Prostate gland (tissue), 2 donors: ENCODE results near the gene MST1R.

Experiments used
- POLR2A ChIP-seq: fragments of 450-650 bp; IDR thresholded peaks from one replicate; pipeline ENCODE4 v1.6.1; 2016; ENCODE audit warnings: antibody characterized with exemption, mild to moderate bottlenecking
- TF ChIP-seq, protein P1 (sequence below), 4 experiments: fragments of 200-600 bp in 2 of 4; fragments of 450-650 bp in 2 of 4; sonication (generic) in 2 of 4; IDR thresholded peaks; 1 replicate in 3 of 4; 2 replicates in 1 of 4; pipeline ENCODE4 v1.5.1; 2016 to 2019; ENCODE audit warnings: antibody characterized with exemption in 4 of 4, mild to moderate bottlenecking in 2 of 4, moderate library complexity in 2 of 4

GRCh38 chr3:49877716-49878115, 26.0 kb downstream of the MST1R start:
- TF ChIP-seq, protein P1, sequence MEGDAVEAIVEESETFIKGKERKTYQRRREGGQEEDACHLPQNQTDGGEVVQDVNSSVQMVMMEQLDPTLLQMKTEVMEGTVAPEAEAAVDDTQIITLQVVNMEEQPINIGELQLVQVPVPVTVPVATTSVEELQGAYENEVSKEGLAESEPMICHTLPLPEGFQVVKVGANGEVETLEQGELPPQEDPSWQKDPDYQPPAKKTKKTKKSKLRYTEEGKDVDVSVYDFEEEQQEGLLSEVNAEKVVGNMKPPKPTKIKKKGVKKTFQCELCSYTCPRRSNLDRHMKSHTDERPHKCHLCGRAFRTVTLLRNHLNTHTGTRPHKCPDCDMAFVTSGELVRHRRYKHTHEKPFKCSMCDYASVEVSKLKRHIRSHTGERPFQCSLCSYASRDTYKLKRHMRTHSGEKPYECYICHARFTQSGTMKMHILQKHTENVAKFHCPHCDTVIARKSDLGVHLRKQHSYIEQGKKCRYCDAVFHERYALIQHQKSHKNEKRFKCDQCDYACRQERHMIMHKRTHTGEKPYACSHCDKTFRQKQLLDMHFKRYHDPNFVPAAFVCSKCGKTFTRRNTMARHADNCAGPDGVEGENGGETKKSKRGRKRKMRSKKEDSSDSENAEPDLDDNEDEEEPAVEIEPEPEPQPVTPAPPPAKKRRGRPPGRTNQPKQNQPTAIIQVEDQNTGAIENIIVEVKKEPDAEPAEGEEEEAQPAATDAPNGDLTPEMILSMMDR (IDR thresholded peaks at IDR 0.05) = no peak
- no peak for TF ChIP-seq POLR2A
